Eye (tissue), 1 donor: Measurements from ENCODE around the gene UBR4.

Source experiments
- DNase-seq: peaks from one replicate; pipeline ENCODE4 v3.0.0-alpha.2; 2015

Gene UBR4

DNA sequence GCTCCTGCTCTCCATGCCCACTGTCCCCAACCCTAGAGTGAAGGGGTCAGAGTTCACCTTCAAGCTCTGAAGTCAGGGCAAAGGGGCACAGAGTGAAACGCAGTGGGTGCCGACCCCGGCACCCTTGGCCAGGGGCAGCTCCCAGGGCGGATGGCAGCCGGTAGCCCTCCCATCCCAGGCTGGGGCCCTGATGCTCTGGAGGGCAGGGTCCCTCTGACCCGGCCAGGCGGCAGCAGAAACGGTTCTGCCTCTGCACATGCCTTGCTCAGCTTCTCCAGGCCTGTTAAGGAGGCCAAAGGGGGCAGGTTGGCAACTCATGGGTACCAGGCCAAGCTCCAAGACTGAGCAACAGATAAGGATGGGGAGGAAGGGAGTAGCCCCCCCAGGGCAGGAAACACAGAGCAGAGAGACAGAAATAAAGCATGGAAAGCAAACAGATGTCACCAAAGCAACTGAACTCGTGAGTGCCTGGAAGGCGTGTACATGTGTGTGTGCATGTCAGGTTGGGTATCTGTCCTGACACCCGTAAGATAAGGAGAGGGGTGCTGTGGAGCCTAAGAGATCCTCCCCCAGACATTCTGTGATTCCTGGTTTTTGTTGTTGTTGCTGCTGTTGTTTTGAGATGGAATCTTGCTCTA, 141.3 kb downstream of the UBR4 start:
- DNase-seq = no peak

DNA sequence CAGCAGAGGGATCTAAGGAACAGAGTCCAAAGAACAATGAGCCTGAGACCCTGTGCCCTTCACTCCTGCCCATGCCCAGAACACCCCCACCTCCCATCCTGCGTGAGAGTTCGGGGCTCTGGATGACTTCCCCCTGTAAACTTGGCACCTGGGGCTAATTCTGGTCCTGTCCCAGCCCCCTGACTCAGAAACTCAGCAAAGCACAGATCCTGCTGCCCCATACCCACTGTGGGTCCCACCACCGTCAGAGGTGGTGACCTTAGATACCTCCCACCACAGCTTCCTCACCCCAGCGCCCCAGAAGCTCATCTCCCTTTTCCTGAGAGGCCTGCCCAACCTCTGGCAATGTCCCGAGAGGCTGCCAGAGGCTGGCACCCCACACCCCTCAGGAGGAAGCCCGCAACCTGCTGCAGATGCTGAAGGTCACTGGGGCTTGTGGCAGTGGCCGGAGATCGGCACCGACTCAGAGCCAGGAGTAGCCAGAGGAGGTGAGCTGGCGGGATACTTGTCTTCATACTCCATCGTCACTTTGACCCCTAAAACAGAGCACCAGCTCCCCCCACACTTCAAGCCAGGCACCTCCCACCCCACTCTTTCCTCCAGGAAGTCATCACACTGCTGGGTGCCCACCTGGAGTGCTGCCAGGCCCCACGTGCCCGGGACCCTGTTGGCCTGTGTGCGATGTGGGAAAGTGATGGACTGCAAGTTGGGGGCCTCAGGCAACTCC, 142.0 kb downstream of the UBR4 start:
- no peak for DNase-seq

DNA sequence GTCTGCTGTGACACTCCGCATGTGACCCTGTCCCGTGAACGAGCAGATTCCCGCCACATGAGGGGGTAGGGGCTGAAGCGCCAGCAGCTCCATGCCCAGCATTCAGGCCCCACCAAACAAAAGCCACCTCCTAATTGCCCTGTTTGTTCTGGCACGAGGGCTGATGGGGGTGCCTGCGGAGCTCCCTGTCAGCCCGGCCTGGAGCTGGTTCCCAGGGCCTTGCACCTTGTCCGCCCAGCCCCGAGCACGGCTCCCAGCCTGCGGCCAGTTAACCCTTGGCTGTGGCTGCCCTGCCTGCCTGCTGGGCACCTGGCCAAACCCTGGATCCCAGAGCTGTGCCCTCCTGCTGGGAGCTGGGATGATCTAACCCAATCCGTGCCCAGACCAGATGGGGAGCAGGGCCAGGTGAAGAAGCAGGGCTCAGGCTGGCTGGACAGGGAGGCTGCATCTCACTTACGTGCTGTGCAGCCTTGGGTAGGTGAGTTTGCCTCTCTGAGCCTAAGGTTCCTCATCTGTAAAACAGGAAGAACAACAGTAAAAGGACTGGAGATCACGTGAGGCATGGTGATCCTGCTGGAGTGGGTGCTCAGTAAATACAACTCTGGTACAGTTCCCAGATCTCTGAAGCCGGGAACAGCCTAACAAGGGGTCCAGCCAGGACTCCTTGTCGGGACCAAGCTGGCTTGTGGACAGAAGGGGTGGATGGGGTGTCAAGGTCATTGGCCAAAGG, 142.7 kb downstream of the UBR4 start:
- DNase-seq = peak; percentile 82

DNA sequence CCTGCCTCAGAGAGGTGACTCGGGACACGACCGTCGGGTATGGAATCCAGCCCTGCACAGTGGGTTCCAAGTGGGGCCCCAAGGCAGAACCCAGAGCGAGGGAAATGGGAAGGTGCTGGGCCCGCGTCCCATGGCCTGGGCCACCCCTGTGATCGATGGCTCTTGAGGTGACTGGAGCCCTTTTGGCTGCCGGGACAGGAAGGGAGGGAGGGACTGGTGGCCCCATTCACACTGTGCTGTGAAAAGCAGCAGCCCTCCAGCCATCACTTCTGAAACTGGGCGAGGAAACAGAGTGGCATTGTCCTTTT, 143.2 kb downstream of the UBR4 start:
- DNase-seq = no peak

DNA sequence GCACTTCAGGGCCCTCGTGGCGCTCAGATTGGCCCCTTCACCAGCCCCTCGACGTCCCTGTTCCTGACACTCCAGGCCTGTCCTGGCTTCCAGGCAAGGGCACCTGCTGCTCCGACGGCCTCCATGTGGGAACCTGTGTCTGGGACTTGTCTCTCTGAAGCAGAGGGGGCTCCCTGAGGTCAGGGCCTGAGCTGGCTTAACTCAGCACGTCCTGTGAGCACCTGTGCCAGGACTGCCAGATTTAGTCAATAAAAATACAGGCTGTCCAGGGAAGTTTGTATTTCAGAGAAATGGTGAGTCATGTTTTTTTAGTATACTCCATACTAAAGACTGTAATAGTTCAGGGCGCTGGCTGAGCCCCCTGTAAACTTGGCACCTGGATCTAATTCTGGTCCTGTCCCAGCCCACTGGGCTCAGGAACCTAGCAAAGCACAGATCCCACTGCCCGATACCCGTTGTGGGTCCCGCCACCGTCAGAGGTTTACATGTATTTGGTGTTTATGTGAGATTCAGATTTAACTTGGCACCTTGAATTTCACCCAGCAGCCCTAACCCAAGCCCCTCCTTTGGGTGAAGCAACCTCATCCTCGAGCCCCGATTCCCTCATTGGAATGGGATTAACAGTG, 143.7 kb downstream of the UBR4 start:
- DNase-seq = no peak

DNA sequence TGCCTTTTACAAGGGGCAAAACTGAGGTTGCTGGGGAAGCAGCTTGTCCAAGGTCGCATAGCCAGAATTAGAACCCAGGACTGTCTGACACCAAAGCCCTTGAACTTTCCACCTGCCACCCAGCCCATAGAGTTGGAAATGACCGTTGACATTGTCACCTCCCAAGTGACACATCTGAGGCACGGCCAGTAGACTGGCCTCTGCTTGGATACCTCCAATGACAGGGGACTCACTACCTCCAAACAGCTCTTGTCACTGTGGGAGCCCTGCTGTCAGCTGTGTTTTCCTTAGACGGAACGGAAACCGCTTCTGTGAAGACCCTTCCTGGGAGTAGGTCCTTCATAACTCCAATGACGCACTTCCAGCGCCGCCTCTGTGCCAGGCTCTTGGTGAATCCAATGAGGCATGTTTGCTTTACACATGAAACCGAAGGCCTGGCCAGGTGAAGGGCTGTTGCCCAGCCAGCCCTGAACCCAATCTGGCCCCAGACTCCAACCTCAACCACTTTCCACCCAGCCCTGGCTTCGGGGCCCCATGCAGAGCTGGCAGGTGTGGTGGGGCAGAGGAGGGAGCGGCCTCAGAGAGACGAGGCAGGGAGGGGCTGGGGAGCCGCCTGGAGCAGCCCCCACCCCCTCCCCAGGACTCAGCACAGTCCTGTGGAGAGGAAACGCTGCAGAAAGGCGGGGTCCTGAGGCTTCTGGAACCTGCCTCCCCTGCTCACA, 144.4 kb downstream of the UBR4 start:
- DNase-seq = no peak

DNA sequence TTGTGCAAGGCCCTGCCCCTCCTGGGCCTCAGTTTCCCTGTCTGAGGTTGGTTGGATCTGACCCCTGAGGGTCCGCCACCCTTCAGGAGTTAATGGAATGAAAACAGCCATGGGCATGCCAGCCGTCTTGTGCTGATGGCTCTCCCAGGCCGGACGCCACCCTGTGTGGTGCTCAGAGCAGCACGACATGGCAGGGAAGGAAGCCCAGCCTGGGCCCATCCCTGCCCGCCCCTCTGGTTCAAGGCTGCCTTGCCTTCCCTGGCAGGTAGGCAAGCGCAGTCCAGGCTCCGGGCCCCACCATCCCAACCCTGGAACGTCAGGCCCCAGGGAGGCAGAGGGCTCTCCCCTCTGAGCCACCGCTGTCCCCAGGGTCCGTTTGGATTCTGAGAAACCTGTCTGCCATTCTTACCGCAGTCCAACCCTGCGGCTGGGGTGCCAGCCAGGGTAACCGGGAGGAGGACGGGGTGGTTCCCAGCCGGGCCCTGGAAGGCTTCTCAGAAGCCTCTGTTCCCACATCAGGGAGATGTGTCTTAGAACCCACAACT, 145.1 kb downstream of the UBR4 start:
- no peak for DNase-seq

DNA sequence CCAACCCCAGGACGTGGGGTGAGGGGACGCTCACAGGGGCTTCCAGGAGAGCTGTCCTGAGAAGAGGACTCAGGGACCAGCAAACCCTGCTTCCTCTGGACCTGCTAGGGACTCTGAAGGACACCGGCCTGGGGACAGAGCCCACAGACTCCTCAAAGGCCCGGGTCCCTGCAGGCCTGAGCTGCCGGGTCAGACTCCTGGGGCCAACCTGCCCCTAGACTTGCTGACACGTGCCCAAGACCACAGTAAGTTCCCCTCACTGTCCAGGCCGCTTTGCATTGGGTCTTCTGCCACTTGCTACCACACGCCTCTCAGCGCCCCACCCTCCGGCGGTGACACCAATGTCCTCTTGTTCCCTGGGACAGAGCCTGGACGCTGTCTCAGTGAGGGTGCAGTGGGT, 146.9 kb downstream of the UBR4 start:
- no peak for DNase-seq

DNA sequence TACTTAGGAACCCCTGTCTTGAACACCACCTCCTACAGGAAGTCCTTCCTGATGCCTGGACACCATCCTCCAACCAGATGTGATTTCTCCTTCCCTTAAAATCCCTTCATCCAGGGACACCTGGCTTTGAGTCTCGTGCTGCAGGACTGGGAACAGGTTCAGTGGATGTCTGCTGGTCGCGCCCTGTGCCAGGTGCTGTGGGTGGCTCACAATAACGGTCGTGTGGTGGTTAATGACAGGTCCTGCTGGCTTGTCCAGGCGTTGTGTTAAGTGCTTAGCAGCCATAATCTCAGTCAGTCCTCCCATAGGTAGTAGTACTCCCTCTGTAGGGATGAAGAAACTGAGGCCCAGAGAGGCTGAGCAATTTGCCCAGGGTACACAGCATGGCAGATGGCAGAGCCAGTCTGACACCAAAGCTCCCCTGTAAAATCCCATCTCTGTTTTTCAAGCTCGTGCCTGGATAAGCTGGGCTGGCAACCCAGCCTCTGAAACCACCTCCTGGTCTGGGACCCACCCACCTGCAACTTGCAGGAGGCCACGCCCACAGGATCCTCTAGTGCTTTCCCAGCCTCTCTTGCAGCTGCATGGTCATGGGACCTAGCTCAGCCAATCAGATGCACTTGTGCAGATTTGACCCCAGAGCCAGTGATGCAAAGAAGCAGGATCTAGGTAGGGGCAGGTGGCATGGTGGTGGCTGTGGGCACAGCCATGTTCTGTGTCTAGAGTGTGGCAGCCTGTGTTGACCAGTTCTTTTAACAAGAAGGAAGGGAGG, 147.6 kb downstream of the UBR4 start:
- no peak for DNase-seq

DNA sequence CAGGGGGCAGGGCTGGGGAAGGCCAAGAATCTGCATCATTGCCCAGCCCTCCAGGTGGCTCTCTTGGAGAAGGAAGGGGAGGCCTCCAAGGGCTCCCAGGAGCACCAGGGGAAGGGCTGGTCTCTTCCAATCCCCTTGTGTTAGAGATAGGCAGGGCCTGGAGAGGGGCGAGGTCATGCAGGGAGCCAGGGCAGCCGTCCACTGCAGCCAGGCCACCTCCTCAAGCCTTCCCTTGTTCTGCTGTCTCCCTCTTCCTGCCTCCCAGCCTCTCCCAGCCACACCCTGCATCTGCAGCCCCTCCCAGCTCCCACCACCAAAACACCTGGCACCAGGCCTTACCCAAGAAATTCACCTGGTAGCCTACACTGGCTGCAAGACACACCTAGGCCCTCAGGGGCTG, 148.3 kb downstream of the UBR4 start:
- no peak for DNase-seq

DNA sequence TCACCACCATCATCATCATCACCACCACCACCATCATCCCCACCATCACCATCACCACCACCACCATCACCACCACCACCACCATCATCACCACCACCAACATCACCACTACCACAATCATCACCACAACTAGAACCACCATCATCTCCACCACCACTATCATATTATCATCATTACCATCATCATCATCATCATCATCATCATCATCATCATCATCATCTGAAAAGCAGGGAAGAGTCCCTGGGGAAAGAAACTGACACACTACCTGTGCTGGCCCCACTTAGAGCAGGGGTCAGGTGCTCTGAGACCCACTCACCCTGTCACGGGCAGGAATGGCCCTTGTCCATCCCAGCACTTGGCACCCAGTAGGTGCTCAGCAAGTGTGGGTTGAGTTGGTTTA, 148.7 kb downstream of the UBR4 start:
- no peak for DNase-seq

DNA sequence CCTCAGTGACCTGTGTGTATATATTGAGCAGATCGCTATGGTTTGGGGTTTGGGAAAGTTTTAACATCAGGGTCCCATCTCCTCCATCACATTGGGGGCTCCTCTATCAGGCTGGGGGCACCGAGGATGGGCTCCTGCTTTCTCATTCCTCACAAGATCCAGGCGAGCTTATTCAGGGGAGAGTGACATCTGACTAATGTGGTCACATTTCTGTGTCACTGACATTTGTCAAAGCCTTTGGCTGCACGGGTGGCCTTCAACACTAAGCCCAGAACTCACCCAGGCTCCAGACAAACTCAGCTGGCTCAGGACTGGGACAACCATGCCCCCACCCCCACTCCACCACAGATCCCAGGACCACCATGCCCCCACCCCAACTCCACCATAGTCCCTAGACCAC, 150.3 kb downstream of the UBR4 start:
- DNase-seq = no peak

DNA sequence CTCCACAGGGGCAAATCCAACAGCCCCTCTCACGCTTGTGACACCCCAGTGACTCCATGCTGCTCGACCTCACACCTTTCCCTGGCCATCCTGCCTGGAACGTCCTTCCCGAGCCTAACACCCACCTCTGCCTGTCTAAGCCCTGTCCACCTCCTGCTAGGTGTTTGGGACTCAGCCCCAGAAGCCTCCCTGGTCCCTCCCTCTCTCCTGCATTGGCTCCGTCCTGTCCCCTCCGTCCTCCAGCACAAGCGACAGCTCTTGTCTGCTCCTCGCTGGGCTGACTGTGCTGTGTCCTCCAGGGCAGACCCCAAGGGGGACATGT, 151.6 kb downstream of the UBR4 start:
- no peak for DNase-seq

DNA sequence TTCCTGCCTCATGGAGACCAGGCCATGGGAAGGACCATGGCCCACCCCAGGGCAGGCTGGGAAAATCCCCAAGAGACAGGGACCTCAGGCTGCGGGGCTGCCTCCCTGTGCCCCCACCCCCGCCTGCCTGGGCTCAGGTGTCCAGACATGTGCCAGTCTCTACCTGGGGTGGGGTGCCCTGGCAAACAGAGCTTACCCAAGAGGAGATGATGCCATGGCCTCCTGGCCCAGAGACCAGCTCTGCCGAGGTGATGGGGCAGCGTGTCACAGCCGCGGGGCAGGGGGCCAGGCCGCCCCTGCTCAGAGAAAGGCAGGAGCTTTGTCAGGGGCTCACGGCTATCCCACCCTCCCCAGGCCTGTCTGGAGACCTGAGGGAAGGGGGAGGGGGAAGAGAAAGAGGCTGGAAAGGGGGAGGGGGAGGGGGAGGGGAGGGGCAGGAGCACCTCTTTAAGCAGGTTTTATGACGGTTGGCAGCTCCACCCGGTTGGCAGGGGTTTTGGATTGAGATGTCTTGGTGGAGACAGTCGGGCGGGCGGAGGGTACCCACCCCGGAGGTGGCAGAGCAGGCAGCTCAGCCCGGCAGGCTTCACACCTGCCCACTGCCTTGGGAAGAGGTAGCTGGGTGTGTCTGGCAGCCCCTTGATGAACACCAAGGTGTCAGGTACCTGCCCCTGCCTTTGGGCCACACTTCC, 152.1 kb downstream of the UBR4 start:
- DNase-seq = no peak

DNA sequence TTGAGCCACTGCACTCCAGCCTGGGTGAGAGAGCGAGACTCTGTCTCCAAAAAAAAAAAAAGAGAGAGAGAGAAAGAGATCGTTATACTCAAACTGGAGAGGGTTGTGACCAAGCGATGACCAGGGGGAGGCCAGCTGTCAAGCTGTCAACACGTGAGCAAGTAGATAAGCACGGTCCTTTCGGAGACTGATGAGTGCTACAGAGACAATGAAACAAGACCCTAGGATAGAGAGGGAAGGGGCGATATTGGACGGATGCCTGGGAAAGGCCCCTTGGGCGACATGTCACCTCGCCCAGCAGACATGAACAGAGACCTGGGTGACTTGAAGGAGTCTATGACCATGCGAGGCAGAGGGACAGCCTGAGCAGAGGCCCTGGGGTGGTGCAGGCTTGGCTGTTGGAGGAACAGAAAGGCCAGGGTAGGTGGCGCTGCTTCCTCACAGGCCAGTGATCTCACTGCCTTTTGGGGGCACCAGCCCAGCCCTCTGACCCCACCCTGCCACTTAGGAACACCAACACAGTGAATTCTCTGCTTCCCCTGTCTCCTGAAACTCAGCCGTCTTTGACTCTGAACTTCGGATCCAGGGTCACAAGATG, 152.8 kb downstream of the UBR4 start:
- DNase-seq = no peak

DNA sequence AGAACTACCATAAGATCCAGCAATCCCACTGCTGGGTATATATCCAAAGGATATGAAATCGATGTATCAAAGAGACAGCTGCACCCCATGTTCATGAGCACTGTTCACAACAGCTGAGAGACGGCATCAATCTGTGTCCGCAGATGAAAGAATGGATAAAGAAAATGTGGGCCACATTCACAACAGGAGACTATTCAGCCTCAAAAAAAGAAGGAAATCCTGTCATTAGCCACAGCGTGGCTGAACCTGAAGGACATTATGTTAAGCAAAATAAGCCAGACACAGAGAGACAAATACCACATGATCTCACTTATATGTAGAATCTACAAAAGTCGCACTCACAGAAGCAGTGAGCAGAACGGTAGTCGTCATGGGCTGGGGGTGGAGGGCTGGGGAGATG, 154.4 kb downstream of the UBR4 start:
- no peak for DNase-seq

DNA sequence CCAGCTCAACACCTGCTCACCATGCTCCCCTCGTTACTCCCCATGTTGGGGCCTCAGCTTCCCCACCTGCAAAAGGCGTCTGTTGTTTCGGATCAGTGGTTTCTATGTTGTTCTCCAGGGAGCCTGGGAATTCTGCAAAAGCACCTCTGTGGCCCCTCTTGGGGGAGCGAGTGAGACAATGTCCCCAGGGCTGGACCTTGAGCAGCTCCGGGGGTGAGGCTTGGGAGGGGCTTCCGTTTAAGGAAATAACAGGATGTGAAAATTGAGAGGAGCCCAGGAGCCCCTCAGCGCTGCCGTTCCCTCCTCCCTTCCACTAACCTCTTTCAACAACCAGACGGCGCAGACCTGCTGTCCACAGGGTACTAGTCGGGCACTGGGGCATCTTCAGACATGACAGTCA, 155.1 kb downstream of the UBR4 start:
- no peak for DNase-seq

DNA sequence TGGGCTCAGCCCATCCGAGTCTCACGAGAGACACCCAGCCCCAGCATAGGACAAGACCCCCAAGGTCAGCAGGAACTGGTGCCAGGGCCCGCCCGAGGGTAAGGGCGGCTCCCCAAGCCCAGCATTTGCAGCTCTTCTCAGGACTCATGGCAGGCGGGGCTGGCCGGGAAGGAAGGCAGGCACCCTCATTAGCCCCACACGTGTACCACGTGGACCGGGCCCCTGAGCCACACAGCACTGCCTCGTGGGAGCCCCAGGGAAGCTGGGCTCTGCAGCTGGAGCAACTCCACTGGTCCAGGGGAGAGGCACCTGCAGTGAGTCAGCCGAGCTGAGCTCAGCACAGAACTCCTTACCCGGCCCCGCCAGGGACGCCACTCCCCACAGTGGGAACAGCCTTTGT, 155.8 kb downstream of the UBR4 start:
- no peak for DNase-seq

DNA sequence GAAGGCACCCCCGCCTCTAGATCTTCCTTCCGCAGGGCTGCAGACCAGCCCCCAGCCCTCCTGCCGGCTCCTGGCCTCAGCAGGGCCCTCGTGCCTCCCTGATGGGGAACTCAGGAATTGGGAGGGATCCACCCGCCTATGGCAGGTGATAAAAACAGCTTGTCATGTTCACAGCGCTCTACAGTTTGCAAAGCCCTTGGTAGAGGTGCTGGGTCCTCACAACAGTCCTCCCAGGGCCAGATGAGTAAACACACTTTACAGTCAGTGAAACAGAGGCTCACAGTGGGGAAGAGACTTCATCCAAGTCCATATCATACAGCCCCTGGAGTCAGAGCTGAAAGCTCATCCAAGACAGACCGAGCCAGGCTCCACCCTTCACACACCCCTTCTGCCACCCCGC, 156.6 kb downstream of the UBR4 start:
- no peak for DNase-seq

DNA sequence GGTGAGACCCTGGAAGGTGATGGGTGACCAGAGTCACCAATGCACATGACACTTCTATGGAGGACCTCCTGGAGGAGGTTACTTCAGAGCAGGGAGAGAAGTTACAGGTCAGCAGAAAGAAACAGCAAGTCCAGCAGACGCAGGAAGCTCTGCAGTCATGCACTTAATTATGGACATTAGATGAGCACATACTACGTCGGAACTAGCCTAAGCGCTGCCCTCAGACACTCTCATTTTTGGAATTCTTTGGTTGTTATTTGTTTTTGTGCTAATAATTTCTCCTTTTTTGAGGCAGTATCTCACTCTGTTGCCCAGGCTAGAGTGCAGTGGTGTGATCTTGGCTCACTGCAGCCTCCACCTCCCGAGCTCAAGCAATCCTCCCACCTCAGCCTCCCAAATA, 160.3 kb downstream of the UBR4 start:
- no peak for DNase-seq

DNA sequence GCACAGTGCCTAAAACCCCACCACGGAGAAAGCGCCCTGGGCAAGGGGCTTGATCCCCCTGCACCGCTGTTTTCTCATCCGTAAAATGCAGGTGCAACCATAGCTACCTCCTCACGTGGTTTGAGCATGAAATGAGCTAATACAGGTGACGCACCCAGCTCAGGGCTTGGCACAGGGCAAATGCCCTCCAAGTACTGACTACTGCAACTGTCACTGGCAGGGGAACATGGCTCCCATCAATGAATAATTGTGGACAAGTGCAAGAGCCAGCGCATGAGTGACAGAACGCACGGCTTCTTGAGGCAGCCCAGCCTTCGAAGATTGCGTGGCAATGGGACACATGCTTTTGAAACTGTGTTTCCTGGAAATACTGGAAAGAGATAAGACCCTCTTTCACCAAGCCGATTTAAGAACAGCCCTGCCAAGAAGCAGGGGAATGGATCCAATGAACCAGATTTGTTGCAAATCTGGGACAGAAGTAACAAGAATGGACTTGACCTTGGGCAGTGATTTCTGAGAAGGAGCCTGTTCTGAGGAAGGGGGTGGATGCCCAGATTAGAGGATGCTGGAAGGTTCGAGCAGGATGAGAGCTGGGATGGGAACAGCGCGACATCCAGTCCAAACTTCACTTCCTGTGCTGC, 160.8 kb downstream of the UBR4 start:
- no peak for DNase-seq
